Measurements from ENCODE around the gene MEGF6. TPM values are rescaled to one million over a fixed set of nuclear protein-coding genes. Genes with fewer than 3 reads are reported as not detected.

The MEGF6 gene
- polyA plus RNA-seq, 1 donor (not counting 4 experiments of a cell fraction or from before 2014, with no cell fraction given) = 0.24 TPM

DNA sequence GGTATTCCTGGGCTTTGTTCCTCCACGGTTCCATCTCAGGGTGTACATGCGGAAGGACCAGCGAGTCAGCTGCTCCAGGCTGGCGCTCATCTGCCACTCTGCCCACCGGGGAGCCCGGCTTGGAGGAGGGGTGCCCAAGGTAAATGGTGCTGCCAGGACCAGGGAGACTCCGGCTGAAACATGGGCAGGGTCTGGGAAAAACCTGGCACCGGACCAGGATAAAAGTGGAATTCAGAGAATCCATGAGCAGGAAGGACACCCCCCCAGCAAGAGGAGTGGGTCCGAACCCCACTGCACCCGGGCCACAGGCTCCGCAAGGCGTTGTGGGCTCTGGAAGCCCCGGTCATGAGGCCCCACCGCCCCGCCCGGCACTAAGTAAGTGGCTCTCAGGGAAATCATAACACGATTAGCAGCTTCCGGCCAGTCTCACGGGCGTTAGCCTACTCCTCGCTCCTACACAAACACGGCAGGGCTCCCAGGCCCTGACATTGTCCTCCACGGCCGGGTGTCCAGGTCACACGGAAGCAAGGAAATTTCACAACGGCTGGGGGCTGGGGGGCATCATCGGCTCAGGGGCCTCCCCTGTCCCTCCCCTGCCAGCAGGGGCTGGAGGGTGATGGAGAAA lies 21.1 kb downstream of the MEGF6 start:
- H3K4me3 ChIP-seq (ENCODE audit: control insufficient read depth in 2 of 3, extremely low read depth in 1 of 3, insufficient read depth in 2 of 3, low read depth in 1 of 3, low read length in 3 of 3) = no peak overlapping the region
- peaks cover 3% of the 10 kb centered on the region for H3K9me3 ChIP-seq (ENCODE audit: control insufficient read depth, low read depth, low read length)
- H3K27me3 ChIP-seq (ENCODE audit: control insufficient read depth, extremely low read depth, insufficient read depth, low read length) = no peaks in the 10 kb centered on the region
- DNase-seq (ENCODE audit: low read depth, low spot score) (no peak), FAIRE-seq (no peak)
- no peaks in the 10 kb centered on the region for H3K4me1 ChIP-seq (ENCODE audit: control insufficient read depth, extremely low read depth, insufficient read depth, low read length)
- H3K79me2 ChIP-seq (ENCODE audit: control insufficient read depth, insufficient read depth, low read length) = no peaks in the 10 kb centered on the region
- dilution Hi-C loops (cut with MboI; ENCODE audit: extremely low pct_ligation_motif_present, low sequenced_read_pairs) = no loop called here
- no peak overlapping the region for H2AFZ ChIP-seq (ENCODE audit: control insufficient read depth, low read length)
- no peaks in the 10 kb centered on the region for H3K9me1 ChIP-seq (ENCODE audit: control insufficient read depth, extremely low read depth, insufficient read depth, low read length)
- H3K36me3 ChIP-seq (ENCODE audit: control insufficient read depth in 2 of 2, extremely low read depth in 1 of 2, insufficient read depth in 2 of 2, low read length in 2 of 2) = no peaks in the 10 kb centered on the region
- no peaks in the 10 kb centered on the region for H4K20me1 ChIP-seq (ENCODE audit: control insufficient read depth, extremely low read depth, insufficient read depth, low read length)
- H3K27ac ChIP-seq (ENCODE audit: control insufficient read depth, insufficient read depth, low read length) = no peak overlapping the region
- no peak overlapping the region for H3K9ac ChIP-seq (ENCODE audit: control insufficient read depth, extremely low read depth, insufficient read depth, low read length)
- TF ChIP-seq, protein P1, sequence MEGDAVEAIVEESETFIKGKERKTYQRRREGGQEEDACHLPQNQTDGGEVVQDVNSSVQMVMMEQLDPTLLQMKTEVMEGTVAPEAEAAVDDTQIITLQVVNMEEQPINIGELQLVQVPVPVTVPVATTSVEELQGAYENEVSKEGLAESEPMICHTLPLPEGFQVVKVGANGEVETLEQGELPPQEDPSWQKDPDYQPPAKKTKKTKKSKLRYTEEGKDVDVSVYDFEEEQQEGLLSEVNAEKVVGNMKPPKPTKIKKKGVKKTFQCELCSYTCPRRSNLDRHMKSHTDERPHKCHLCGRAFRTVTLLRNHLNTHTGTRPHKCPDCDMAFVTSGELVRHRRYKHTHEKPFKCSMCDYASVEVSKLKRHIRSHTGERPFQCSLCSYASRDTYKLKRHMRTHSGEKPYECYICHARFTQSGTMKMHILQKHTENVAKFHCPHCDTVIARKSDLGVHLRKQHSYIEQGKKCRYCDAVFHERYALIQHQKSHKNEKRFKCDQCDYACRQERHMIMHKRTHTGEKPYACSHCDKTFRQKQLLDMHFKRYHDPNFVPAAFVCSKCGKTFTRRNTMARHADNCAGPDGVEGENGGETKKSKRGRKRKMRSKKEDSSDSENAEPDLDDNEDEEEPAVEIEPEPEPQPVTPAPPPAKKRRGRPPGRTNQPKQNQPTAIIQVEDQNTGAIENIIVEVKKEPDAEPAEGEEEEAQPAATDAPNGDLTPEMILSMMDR (optimal IDR thresholded peaks at IDR 0.05 in 1 of 3, IDR thresholded peaks at IDR 0.05 in 1 of 3, conservative IDR thresholded peaks at IDR 0.05 in 1 of 3; ENCODE audit: extremely low read depth in 1 of 3, insufficient read depth in 2 of 3, low read length in 3 of 3) = no peak
- TF ChIP-seq EZH2 (IDR thresholded peaks at IDR 0.05; ENCODE audit: low read length) = no peak
- H3K4me2 ChIP-seq (ENCODE audit: control insufficient read depth, extremely low read depth, insufficient read depth, low read depth, low read length) = no peak overlapping the region

DNA sequence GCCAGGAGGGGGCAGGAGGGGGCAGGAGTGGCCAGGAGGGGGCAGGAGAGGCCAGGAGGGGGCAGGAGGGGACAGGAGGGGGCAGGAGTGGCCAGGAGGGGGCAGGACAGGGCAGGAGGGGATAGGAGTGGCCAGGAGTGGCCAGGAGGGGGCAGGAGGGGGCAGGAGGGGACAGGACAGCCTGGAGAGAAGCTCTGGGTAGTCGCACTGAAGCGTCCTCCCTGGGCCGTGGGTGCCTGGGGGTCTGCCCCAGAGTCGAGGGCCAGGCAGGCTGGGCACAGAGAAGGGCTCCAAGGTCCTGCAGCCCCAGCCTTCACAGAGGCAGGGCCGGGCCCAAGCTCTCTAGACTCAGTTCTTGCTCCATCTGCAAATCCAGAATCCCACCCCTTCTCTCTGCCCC lies 22.9 kb downstream of the MEGF6 start:
- Histone ChIP-seq H3K79me2 (ENCODE audit: control insufficient read depth, insufficient read depth, low read length) (no peaks in the 10 kb centered on the region), H3K9me3 (ENCODE audit: control insufficient read depth, low read depth, low read length) (peaks cover 6% of the 10 kb centered on the region), H3K36me3 (ENCODE audit: control insufficient read depth in 2 of 2, extremely low read depth in 1 of 2, insufficient read depth in 2 of 2, low read length in 2 of 2) (no peaks in the 10 kb centered on the region), H3K4me1 (ENCODE audit: control insufficient read depth, extremely low read depth, insufficient read depth, low read length) (no peaks in the 10 kb centered on the region), H3K9me1 (ENCODE audit: control insufficient read depth, extremely low read depth, insufficient read depth, low read length) (no peaks in the 10 kb centered on the region), H3K9ac (ENCODE audit: control insufficient read depth, extremely low read depth, insufficient read depth, low read length) (no peak overlapping the region), H4K20me1 (ENCODE audit: control insufficient read depth, extremely low read depth, insufficient read depth, low read length) (no peaks in the 10 kb centered on the region), H3K27me3 (ENCODE audit: control insufficient read depth, extremely low read depth, insufficient read depth, low read length) (no peaks in the 10 kb centered on the region), H3K4me3 (ENCODE audit: control insufficient read depth in 2 of 3, extremely low read depth in 1 of 3, insufficient read depth in 2 of 3, low read depth in 1 of 3, low read length in 3 of 3) (no peak overlapping the region), H2AFZ (ENCODE audit: control insufficient read depth, low read length) (no peak overlapping the region), H3K27ac (ENCODE audit: control insufficient read depth, insufficient read depth, low read length) (no peak overlapping the region), H3K4me2 (ENCODE audit: control insufficient read depth, extremely low read depth, insufficient read depth, low read depth, low read length) (no peak overlapping the region)
- TF ChIP-seq, protein P1 (optimal IDR thresholded peaks at IDR 0.05 in 1 of 3, IDR thresholded peaks at IDR 0.05 in 1 of 3, conservative IDR thresholded peaks at IDR 0.05 in 1 of 3; ENCODE audit: extremely low read depth in 1 of 3, insufficient read depth in 2 of 3, low read length in 3 of 3) = no peak
- TF ChIP-seq EZH2 (IDR thresholded peaks at IDR 0.05; ENCODE audit: low read length) = no peak
- FAIRE-seq (no peak), DNase-seq (ENCODE audit: low read depth, low spot score) (no peak)
- dilution Hi-C loops (cut with MboI; ENCODE audit: extremely low pct_ligation_motif_present, low sequenced_read_pairs) = no loop called here
